ENCODE results near the gene NEIL1.

The NEIL1 gene

DNA sequence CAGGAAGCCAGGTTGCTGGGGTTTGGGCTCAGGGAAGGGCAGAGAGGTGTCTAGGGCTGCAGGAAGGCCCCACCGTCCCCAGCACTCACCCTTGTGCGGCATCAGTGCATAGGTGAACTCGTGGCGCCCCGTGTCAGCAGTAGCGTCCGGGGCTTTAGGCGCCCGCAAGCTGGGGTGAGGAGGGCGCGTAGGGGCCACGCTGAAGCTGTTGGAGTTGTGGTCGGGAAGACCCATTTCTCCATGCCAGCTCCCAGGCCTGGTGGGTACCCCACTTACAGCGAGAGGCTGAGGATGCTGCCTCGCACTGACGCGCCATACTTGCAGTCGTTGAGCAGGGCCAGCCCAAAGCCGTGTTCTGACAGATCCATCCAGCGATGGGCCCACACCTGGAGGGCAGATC lies 9.7 kb downstream of the NEIL1 start:
- DNase-seq (ENCODE audit: low read depth): no peak

DNA sequence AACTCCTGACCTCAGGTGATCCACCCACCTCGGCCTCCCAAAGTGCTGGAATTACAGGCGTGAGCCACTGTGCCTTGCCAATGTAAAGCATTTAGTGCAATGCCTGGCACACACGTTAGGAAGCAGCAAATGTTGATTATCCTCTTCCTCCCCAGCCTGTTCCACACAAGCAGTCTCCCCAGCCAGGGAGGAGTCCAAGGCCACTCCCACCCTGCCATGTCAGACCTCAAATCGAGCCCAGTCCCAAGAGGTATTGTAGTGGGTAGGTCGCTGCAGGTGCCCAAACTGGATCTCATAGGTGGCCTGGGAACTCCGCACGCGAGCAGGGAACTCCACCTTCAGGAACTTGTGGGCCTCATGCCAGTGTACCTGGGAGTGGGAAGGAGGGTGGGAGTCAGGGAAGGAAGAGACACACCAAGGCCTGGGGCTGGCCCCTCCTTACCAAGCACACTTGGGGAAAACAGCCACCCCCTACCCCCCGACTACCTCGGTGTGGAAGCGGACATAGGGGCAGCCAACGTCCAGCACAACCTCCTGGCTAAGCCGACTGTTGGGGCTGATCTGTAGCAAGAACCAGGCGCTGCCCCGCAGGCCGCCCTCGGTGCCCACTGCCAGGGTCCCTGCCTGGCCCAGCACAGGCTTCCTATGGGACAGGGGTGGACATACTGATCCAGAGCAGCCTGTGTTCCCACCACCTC lies 11.3 kb downstream of the NEIL1 start:
- no peak for DNase-seq (ENCODE audit: low read depth)

DNA sequence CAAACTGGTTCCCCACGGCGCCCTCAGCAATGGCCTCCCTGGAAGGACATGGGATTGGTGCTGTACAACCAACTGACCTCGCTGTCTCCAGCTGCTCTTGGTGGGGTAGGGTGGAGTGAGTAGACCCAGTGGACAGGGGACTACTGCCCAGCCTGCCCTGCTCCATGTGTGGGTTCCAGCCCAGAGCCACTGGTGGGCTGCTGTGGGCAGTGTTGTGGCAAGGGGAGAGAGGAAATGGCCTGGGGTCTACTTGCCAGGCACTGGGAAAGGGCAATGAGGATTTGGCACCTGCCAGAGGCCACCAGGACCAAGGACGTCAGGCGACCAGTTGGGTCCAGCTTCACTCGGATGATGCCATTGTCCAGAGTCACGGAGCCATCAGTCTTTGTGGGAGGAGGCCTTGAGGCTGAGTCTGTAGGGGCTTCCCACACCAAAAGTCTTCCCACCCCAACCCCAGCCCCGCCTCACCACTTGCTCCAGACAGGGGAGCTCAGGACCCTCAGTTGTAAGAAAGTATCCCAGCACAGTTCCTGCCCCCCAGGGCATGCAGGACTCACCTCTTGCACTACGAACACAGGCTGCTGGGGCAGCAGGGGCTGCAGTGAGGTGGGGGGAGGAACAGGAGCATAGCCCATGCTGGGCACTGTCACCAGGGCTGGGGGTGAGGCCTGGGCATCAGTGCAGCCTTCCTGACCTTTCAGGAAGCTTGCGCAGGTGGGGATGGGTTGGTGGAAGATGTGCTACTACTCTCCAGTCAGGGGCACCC lies 12.1 kb downstream of the NEIL1 start:
- no peak for DNase-seq (ENCODE audit: low read depth)

DNA sequence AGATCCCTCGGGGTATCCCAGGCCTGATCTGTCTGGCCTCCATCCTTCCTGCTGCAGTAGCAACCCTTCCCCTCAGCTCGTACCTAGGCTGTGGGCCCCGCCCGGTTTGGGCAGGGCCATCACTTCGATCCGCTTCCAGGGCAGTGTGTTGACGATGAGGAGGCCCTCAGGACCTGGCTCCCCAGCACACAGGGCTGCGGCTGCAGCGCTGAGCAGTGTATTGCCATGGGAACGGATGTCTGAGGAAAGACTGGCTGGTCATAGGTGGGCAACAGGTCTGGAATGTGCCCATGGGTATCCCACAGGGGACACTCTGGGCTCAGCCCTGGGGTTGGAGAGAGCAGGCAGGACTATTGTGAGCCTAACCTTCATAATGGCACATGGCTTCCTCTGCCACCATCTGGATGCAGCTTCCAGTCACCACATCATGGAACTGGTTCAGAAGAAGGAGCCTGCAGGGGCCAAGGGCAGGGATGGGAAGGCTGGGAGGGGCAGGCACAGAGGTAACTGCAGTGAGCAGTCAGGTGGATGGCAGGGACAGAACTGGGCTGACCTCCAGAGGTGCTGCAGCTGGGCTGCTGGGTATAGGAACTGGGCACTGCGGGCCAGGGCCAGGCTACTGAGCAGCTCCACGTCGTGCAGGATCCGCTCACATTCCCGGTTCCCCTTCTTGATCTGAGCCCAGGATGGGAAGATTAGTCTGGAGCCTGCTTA lies 12.9 kb downstream of the NEIL1 start:
- DNase-seq (ENCODE audit: low read depth): no peak

DNA sequence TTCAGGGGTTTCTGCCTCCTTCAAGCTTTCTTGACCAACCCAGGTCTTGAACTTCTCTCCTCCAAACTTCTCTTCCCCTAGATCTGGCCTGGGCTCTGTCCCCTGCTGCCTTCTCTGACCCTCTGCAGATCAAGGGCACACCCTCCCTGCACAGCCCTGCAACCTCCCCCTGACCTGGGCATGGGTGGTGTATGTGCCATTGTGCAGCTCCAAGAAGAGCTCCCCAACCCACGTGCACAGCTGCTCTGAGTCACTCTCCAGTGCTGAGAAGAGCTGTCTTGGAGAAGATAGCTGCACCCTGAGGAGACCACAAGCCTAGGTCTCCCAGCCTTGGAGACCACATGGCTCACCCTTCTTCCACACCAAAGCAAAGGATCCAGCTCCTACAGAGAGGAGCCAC lies 13.6 kb downstream of the NEIL1 start:
- peak; percentile 39 for DNase-seq (ENCODE audit: low read depth)

DNA sequence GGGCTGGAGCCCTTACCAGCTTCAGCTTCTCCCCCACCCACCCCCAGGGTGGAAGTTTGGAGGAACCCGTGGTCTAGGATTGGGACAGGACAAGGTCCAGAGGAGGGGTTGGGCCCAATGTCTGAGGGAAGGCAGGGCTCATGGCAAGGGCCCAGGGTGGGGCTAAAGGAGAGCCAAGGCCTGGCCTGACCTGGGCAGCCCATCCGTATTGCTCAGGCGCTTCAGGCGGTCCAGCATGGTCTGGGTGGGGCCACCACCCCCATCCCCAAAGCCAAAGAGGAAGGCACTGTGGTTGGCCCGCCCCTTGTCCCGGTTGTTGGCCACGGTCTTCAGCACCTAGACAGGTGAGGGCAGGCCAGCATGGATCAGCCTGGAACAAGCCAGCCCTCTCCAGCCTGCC lies 14.0 kb downstream of the NEIL1 start:
- no peak for DNase-seq (ENCODE audit: low read depth)

DNA sequence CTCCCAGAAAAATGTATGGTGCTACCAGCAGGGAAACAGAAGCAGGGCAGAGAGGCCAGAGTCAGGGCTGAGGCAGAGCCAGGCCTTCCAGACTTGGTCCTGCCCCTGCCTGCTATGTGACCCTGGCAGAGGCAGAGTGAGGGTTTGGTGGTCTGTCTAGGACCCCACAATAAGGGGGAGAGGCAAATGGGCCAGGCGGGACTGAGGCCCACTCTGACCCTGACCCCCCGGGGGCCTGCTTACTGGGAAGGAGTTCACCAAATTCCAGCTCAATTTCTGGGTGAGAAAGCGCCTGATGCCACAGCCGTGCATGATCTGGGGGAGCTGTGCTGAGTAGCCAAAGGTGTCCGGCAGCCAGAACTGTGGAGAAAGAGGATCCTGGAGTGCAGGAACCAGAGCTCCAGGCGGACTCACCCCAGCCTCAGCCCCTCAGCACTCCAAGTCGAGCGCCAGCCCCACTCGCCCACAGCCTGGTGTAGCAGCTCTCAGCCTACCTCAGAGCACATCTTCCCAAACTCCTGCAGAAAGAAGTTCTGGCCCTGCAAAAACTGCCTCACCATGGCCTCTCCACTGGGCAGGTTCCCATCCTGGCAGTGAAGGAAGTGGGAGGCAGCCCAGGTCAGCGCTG lies 14.6 kb downstream of the NEIL1 start:
- DNase-seq (ENCODE audit: low read depth): no peak

DNA sequence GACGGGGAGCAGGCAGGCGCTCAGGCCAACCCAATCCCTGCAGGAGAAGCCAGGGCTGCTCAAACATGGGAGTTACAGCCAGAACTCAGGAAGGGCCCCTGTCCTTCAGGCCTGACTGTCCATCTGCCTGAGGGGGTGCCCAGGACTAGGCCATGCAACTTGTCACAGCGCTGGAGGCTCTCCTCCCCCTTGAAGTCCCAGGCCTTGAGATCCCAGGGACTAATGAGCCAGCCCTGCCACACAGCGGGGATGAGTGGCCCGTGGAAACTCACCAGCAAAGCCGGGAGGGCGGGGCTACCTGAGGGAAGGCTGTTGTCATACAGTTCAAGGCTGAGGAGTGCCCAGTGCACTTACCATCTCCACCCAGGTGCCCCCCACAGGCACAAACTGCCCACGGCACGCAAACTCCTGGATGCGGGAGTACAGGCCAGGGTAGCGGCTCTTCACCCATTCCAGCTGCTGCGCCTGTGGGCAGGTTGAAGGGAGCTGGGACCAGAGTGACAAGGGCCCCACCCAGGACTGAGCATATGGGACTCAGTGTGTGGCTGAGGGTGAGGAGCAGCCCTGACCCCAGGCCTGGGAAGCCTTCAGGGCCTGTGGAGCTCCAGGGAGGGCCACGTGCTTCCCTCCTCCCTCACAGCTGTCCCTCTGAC lies 15.3 kb downstream of the NEIL1 start:
- DNase-seq (ENCODE audit: low read depth): no peak

DNA sequence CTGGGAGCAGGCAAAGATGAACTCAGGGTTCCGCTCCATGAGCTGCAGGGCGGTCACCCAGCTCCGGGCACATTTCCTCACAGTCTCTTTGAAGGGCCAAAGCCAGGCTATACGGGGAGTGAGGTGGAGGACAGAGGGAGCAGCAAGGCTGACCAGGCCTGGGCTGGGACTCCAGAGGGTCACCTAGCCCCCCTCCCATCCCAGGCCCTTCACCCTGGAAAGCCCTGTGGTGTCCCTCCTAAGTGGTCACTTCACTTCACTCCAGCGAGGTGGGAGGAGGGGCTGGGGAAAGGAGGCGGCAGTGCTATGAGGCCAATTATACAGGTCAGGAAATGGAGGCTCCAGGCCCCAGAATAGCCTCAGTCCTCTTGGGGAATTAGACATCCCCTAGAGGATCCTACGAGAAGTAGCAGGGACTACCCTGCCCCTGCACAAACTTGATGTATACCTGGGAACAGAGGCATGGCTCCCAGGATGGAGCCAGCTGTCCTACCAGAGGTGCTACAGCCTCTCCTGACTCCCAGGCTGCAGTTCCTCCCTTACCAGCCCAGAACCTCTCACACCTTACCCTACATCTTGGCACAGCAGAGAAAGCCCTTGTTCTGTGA lies 15.9 kb downstream of the NEIL1 start:
- no peak for DNase-seq (ENCODE audit: low read depth)

DNA sequence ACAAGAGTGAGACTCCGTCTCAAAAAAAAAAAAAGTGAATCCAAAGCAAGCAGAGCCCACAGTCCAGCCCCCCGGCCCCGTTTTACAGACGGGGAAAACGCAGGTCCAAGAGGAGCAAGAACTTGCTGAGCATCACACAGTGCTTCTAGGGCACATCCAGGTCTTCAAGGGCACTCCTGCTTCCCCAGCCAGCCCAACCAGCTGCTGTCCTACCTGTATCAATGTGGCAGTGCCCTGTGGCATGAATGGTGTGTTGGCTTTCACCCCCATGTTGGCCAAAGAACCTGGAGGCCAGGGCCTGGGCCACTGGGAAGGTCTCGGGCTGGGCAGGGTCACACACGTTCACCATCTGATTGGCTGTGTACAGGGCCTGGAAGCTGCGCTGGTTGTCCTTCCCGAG lies 16.9 kb downstream of the NEIL1 start:
- DNase-seq (ENCODE audit: low read depth): no peak

DNA sequence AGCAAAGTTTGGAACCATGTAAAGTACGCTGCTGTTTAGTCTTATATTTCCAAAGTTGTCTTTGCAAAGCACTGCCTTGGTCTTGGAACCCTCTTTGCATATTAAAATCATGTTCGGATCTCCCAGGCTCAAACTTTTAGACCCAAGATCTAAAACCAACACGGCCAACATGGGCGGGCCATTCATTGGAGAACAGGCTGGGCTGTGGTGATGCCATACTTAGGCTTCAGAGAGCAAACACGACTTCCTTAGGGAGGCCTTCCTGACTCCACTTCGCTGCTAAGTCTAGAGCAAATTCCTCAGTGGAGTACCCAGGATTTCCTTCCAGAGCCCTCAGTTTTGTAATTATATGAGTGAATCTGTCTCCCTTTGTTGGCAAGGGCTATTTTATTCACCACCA lies 18.0 kb downstream of the NEIL1 start:
- DNase-seq (ENCODE audit: low read depth): no peak

DNA sequence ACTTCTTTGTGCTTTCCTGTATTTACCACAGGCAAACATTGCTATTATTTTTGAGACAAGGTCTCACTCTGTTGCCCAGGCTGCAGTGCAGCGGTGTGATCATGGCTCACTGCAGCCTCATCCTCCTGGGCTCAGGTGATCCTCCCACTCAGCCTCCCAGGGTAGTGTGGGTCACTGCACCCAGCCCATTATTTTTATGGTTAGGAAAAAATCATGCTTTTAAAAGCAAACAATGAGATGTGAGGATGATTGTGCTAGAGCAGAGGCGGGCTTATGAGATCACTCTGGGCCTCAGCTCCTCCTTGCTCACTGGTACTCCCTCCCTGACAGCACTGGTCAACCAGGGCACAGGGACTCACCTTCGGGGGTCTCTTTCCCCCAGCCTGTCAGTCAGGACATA lies 19.3 kb downstream of the NEIL1 start:
- no peak for DNase-seq (ENCODE audit: low read depth)

DNA sequence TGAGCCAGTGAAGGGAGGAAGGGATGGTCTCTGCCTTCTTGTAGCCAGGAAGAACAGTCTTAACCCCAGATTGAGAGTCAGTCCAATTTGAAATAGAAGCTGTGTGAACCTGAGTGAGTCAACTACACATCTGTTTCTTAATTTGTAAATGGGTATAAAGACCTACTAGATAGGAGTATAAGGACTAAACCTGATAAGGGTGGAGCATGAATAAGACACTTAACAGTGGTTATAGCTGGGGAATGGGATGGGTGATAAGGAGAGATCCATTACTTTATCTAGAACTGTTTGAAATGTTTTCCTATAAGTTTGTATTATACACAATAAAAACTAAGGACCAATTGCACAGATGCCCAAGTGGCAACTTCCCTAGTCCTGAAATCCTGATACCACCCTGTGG lies 20.2 kb downstream of the NEIL1 start:
- no peak for DNase-seq (ENCODE audit: low read depth)

DNA sequence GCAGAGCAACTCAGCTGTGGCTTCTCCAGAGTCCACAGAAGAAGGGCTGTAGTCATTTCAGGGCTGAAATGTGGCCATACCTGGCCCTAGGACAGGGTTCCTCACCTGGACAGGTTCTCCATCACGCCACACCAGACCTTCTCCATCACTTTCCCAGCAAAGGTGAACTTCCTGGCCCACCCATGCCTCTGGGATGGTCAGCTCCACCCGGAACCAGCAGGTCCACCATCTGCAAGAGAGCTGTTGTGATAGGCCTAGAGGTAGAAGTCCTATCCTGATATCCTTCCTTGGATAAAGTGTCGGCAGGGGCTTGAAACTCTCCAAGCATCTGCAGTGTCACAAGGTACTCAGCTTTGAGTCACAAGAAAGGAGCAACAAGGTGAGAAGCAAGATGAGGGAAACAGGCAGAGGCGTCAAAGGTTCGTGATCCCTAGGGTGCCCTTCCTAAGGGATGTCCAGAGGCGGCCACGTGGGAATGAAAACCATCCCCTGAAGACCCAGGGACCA lies 20.6 kb downstream of the NEIL1 start:
- DNase-seq (ENCODE audit: low read depth): no peak

DNA sequence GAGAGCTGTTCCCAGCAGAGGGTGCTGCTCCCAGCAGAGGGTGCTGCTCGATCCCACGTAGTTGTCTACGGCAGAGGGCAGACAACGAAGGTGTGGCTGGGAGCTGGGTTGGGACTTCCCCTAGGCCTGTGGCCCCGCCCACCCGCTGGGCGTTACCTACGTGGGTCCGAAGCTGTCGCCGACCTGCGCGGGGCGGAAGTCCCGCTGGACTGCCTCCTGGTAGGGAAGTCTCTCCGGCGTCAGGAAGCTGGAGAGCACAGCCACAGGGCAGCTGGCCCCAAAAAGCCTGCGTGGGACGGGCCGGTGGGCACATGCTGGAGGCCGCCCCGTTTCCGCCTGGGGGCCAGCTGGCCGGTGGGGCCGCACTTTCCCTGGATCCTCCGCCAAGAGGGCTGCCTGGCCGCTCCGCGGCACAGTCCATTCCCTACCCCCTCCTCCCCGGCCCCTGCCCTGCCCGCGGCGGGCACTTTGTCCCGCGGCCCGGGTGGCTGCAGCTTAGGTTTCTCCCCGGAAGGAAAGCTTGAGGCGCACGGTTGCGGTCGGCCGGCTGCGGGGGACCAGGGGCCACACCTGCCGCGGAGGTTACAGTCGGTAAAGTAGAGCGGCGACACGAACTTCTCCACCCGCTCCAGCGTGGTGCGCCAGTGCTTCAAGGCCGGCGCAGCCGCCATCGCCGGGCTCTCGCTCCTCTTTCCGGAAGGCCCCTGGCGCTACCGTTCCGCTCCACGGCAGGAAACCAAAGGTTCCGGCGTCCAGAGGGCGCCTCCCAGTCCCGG lies 21.3 kb downstream of the NEIL1 start, which contains the start of gene MAN2C1:
TSS of gene MAN2C1 (minus strand) at position 695 of the 776 bp plus-strand sequence. CDS start at position 671, 24 bp downstream.
- DNase-seq (ENCODE audit: low read depth): peak; percentile 96

DNA sequence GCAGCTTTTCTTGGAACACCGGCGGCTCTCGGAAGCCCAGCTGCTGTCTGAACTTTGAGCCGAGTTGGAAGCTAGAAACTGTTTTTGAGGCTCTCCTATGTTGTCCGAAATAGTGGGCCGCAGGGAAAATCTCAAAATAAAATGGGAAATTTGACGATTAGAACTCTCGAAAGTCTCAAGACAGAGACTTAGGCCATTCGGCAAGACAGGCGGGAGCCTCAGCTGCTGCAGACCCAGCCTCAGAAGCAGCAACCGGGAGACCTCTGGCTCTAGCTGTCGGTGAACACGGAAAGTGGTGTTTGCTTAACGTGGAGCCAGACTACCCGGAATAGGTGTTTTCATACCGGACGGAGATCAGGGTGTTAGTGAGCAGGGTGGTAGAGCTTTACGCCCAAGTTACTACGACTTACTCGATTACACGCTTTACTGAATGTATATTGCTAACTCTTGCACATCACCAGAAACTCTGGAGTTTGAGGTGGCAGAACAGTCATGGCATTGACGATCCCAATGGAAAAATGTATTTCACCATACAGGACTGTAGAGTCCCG lies 21.9 kb downstream of the NEIL1 start:
- DNase-seq (ENCODE audit: low read depth): peak; percentile 22

DNA sequence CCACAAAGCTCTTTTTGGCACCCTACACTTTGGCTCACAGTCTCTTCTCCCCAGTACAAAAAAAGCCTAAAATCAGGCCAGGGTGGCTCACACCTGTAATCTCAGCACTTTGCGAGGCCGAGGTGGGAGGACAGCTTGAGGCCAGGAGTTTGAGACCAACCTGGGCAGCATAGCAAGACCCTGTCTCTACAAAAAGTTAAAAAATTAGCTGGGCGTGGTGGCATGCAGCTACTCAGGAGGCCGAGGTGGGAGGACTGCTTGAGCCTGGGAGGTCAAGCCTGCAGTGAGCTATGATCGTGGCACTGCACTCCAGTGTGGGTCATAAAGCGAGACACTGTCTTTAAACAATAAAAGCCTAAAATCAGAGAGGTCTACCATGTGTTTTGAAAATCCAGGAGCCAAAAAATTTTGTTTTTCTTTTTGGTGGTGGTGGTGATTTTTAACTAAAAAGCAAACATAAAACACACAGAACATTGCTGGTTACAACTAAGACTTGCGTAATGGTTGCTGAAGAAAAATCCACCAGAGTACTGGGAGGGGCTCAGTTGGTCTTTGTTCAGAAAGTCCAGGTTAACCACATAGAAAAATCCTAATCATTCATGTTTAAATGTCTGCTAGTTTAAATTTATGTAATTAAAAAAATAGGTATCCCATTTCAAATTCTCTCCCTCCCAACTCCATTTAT lies 23.2 kb downstream of the NEIL1 start:
- DNase-seq (ENCODE audit: low read depth): no peak

DNA sequence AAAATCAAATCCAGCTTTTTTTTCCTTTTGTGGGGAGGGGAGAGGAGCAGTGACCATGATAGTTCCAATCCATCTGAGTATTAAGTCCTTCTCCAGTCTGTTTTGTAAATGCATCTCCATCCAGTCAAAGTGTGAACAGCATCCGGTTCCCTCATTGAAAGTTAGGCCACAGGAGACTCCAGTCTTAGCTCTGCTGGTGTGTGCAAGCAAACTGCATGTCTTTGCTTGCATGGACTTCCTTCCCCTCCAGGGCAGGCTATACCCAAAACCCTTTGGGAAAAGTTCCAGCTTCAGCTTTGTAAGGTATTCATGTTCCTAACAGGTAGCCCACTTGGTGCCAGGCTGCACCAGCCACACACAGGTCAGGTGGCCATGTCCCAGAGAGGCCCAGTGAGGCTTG lies 24.6 kb downstream of the NEIL1 start:
- no peak for DNase-seq (ENCODE audit: low read depth)

DNA sequence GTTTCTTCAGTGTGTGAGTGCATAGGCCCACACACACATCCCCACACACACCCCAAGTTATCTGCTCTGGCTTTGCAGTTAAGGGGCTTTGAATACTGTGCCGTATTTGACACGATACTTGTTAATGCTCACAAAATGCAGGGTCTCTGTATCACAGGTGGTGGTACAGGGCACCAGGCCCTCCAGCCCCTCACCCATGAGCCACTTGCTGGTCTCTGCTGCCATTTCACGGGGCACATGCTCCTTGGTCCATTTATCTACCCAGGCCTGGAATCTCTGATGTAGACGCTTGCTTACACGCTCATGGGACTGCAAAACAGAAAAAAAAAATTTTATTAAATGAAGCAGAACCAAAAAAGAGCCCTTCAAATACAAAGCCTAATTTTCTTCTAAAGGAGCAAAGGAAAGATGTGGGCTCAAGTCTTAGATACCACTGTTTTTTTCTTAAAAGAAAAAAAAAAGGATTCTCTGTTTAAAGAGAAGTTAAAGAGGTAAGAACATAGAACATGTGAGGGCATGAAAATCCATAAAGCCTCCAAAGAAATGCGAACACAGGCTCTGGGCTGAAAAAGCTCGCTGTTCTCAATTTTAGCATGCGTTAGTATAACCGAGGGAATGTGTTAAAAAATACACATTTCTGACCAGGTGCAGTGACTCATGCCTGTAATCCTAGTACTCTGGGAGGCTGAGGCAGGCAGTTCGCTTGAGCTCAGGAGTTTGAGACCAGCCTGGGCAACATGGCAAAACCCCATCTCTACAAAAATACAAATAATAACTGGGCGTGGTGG lies 25.3 kb downstream of the NEIL1 start:
- DNase-seq (ENCODE audit: low read depth): no peak
